ENCODE results near the gene NPIPB6. TPM values are rescaled to one million over a fixed set of nuclear protein-coding genes. Genes with fewer than 3 reads are reported as not detected.
A peak's percentile ranks its signal among the peaks of the same experiment; 100 is the strongest.

The NPIPB6 gene
- polyA plus RNA-seq, 1 donor from 2014 or later = 0.29 TPM

DNA sequence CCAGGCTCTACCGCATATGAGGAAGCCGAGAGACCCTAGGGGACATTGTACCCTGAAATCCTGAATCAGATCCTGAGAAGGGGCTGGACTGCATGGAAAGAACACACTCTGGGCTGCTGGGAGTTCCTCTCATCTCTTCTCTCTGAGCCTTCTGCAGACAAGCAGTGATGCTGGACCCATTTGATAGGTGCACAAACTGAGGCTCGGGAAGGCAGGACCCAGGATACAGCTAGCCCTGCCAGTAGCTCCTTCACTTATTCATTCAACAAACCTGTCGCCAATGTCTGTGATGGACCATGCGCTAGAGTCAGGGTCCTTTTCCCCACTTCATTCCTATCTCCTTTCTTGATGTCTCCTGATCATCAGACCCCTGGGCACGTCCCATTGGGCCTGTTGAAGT, 69.1 kb downstream of the NPIPB6 start:
- Mint-ChIP-seq H3K27ac (peak overlapping the region in 1 of 3 donors; percentile 79), H3K4me1 (peaks cover 0 to 9% (median 6%) of the 10 kb centered on the region in 3 donors), H3K9me3 (no peaks in the 10 kb centered on the region), H3K27me3 (peaks cover 8% of the 10 kb centered on the region), H3K4me3 (peak overlapping the region in 3 of 4 donors; percentile 61 to 67 (median 63)), H3K36me3 (peaks cover 2% of the 10 kb centered on the region)

DNA sequence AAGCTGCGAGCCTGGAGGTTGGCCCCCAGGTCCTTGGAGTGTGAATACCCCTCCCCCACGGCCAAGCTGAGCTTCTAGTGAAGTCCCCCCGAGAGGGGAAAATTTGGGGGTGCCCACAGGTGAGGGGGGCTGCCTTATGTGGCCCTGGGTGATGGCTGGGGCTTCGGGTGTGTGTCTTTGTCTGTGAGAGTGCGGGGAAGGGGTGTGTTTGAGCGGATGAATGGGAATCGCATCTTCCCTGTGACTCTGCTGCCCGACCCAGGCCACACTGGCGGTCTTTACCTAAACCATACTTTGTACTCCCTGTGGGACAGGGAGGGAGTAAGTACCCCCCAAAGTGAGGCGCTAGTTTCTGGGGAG, 69.7 kb downstream of the NPIPB6 start:
- Mint-ChIP-seq H3K27me3 (peaks cover 8% of the 10 kb centered on the region), H3K4me1 (peaks cover 0 to 12% (median 8%) of the 10 kb centered on the region in 3 donors), H3K27ac (peak overlapping the region in 1 of 3 donors; percentile 39), H3K9me3 (no peaks in the 10 kb centered on the region), H3K4me3 (peak overlapping the region; percentile 61 to 85 (median 74)), H3K36me3 (peaks cover 2% of the 10 kb centered on the region)

DNA sequence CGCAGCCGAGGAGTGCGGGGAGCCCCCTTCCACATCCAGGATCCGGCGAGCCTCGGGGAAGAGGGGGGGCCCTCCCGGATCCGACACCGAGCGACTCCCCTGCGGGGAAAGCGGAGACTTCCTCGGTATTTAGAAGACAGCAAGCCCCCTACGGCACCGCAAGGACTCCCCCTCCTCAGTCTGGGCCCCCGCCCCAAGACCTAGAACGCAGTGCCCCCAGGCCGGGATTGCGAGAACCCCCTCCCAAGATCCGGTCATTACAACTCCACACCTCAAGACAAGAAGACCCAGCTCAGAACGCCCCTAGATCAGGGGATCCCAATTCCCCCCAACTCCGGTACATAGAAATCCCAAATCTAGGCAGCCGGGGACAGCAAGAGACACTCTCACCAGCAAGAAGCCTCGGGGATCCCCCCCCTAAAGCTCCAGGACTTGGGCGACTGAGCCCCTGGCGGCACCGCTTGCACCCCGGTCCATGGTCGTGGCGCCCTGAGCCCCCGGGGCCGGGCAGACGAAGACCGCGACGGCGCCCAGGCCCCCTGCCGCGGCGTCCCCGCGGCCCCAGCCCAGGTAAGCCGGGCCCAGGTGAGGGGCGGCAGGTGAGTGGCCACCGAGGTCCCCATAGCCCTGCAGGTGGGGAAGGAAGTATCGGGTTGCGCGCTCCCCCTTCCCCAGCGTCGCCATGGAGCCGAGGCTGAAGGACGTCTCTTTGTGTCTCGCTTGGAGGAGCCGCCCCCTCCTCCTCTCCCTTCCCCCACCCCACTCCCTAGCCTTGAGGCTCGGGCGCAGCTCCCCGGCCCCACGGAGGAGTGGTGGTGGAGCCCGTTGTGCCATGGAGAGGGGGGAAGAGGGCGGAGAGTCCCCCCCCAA, 70.3 kb downstream of the NPIPB6 start:
- H3K9me3 Mint-ChIP-seq = no peaks in the 10 kb centered on the region

More for the DNA sequence above, 70.3 kb downstream of the NPIPB6 start:
- H3K4me3 Mint-ChIP-seq = peak overlapping the region; percentile 82 to 94 (median 90)
- H3K4me1 Mint-ChIP-seq = peaks cover 0 to 10% (median 8%) of the 10 kb centered on the region in 3 donors
- H3K36me3 Mint-ChIP-seq = peaks cover 2% of the 10 kb centered on the region
- peaks cover 8% of the 10 kb centered on the region for H3K27me3 Mint-ChIP-seq
- peak overlapping the region in 2 of 3 donors; percentile 63 to 82 for H3K27ac Mint-ChIP-seq

Other genes starting within 250 kb of the NPIPB6 start
- 86.1 TPM for gene XPO6, start 151.5 kb downstream of the NPIPB6 start, polyA plus RNA-seq
- gene SBK1, start 71.0 kb downstream of the NPIPB6 start, polyA plus RNA-seq = 0.68 TPM
- gene EIF3CL, start 40.3 kb upstream of the NPIPB6 start, polyA plus RNA-seq = 22.3 TPM
- gene NPIPB7, start 108.8 kb upstream of the NPIPB6 start, polyA plus RNA-seq = 0.59 TPM
- gene CLN3, start 128.6 kb upstream of the NPIPB6 start, polyA plus RNA-seq = 14.4 TPM
- gene APOBR, start 131.1 kb upstream of the NPIPB6 start, polyA plus RNA-seq = 0.14 TPM
- gene IL27, start 143.3 kb upstream of the NPIPB6 start, polyA plus RNA-seq = not detected
- gene NUPR1, start 175.5 kb upstream of the NPIPB6 start, polyA plus RNA-seq = not detected
- 49.2 TPM for gene SGF29, start 190.4 kb upstream of the NPIPB6 start, polyA plus RNA-seq
- gene SULT1A2, start 233.5 kb upstream of the NPIPB6 start, polyA plus RNA-seq = not detected
- 8.2 TPM for gene SULT1A1, start 246.5 kb upstream of the NPIPB6 start, polyA plus RNA-seq